C4-2B (cell line): ENCODE results near the gene THEMIS2.

Experiments used
- H3K27ac ChIP-seq: fragments of 450-650 bp; 2 replicates; pipeline ENCODE4 v1.5.1; 2017
- ZFX ChIP-seq: fragments of 450-650 bp; IDR thresholded peaks from 2 replicates; pipeline ENCODE4 v1.6.1; 2017
- TF ChIP-seq, protein P1 (sequence below): fragments of 450-650 bp; conservative IDR thresholded peaks from 2 replicates; pipeline ENCODE4 v1.5.1; 2017; ENCODE audit warnings: mild to moderate bottlenecking

The THEMIS2 gene

DNA sequence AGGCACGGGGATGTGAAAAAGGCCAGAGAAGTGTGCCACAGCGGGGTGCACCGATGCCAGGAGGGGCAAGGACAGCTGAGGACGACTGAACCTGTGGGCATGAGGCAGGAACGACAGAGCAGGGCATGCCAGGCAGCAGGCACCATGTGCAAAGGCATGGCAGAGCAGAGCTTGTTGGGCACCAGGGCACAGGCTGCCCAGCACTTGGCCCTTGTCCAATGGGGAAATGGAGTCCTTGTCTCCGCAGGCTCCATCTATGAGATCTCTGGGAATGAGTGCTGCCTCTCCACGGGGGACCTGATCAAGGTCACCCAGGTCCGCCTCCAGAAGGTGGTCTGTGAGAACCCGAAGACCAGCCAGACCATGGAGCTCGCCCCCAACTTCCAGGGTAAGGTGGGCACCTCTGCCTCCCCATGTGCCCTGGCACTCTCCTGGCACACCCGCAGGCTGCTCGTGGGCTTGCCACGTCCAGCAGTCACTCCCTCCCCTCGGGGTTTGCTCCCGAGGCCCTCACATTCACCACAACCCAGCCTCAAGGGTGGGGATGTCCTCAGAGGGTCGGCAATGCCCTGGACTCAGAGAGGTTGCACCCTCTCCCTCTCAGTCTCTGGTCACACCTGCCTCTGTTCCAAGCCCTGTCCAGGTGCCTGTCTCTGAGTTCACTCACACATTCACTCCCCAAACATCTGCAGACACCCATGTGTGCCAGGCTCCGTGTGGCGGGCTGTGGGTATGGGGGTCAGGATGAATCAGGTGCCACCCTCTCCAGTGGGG is 4.2 kb downstream of the THEMIS2 start:
- H3K27ac ChIP-seq: no peak overlapping the region

GRCh38 chr1:27877115-27877416 is 4.7 kb downstream of the THEMIS2 start:
- H3K27ac ChIP-seq: no peak overlapping the region
- TF ChIP-seq ZFX: no peak
- TF ChIP-seq, protein P1, sequence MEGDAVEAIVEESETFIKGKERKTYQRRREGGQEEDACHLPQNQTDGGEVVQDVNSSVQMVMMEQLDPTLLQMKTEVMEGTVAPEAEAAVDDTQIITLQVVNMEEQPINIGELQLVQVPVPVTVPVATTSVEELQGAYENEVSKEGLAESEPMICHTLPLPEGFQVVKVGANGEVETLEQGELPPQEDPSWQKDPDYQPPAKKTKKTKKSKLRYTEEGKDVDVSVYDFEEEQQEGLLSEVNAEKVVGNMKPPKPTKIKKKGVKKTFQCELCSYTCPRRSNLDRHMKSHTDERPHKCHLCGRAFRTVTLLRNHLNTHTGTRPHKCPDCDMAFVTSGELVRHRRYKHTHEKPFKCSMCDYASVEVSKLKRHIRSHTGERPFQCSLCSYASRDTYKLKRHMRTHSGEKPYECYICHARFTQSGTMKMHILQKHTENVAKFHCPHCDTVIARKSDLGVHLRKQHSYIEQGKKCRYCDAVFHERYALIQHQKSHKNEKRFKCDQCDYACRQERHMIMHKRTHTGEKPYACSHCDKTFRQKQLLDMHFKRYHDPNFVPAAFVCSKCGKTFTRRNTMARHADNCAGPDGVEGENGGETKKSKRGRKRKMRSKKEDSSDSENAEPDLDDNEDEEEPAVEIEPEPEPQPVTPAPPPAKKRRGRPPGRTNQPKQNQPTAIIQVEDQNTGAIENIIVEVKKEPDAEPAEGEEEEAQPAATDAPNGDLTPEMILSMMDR: no peak

More for the DNA sequence above, 4.2 kb downstream of the THEMIS2 start:
- TF ChIP-seq ZFX: no peak
- TF ChIP-seq, protein P1: no peak

GRCh38 chr1:27878039-27878438 is 5.7 kb downstream of the THEMIS2 start:
- TF ChIP-seq, protein P1: no peak
- no peak for TF ChIP-seq ZFX
- no peak overlapping the region for H3K27ac ChIP-seq

GRCh38 chr1:27878787-27879335 is 6.5 kb downstream of the THEMIS2 start:
- H3K27ac ChIP-seq: no peak overlapping the region
- TF ChIP-seq ZFX: no peak
- TF ChIP-seq, protein P1: no peak

GRCh38 chr1:27879374-27880082 is 7.2 kb downstream of the THEMIS2 start:
- no peak for TF ChIP-seq ZFX
- TF ChIP-seq, protein P1: no peak
- no peak overlapping the region for H3K27ac ChIP-seq

DNA sequence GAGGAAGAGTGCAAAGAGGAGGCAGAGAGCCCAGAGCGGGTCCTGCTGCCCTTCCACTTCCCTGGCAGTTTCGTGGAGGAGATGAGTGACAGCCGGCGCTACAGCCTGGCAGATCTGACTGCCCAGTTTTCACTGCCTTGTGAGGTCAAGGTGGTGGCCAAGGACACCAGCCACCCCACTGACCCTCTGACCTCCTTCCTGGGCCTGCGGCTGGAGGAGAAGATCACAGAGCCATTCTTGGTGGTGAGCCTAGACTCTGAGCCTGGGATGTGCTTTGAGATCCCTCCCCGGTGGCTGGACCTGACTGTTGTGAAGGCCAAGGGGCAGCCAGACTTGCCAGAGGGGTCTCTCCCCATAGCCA is 10.2 kb downstream of the THEMIS2 start:
- TF ChIP-seq, protein P1: no peak
- no peak for TF ChIP-seq ZFX

DNA sequence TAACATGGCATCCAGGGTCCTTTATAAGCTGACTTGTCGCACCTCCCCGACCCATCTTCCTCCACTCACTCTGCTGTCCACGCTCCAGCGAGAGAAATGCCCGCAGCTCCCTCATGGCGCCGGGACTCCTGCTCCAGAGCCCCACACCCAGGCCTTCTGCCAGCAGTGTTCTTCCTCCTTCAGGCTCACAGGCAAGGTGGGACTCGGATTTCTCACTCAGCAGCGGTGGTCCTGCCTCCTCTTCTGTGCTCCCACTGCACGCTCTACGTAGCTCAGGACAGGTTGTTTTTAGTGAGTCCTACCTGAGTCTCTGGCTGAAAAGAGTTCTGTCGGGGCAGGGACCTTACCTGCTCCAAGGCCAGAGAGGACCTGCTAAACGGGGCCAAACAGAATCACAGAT is 11.2 kb downstream of the THEMIS2 start:
- H3K27ac ChIP-seq: no peak overlapping the region
- no peak for TF ChIP-seq ZFX
- TF ChIP-seq, protein P1: no peak

More for the DNA sequence above, 10.2 kb downstream of the THEMIS2 start:
- H3K27ac ChIP-seq: no peak overlapping the region
